ENCODE results near the gene SPDYE16. TPM values are rescaled to one million over a fixed set of nuclear protein-coding genes. Genes with fewer than 3 reads are reported as not detected.
"Not testable (repeated sequence)": the region's sequence is repeated elsewhere in the genome, so short reads cannot be mapped to it uniquely, and the experiment has no call there.

The SPDYE16 gene
- under 0.01 and 0.36 TPM in 2 replicates for total RNA-seq

- not testable (repeated sequence) for H3K79me2 ChIP-seq (ENCODE audit: insufficient read depth, low read length); H3K4me2 ChIP-seq (ENCODE audit: insufficient read depth, low read length); H3K4me1 ChIP-seq (ENCODE audit: insufficient read depth, low read length); H4K20me1 ChIP-seq (ENCODE audit: insufficient read depth, low read length); H3K27ac ChIP-seq (ENCODE audit: low read depth, low read length); H2AFZ ChIP-seq (ENCODE audit: low read length); DNase-seq (ENCODE audit: insufficient read length, low spot score, missing footprints); H3K4me3 ChIP-seq (ENCODE audit: insufficient read depth, low read length); H3K36me3 ChIP-seq (ENCODE audit: insufficient read depth, low read length); H3K9me3 ChIP-seq (ENCODE audit: low read depth, low read length); H3K27me3 ChIP-seq (ENCODE audit: insufficient read depth, low read length)
Measured at GRCh38 chr7:76543197-76543596, at the start of gene SPDYE16. Gene SPDYE16, minus strand, starts transcription at chr7:76543297. Its CDS starts 1,838 bp downstream, at chr7:76541459.

GRCh38 chr7:76592694-76593093 is 49.6 kb upstream of the SPDYE16 start:
- not testable (repeated sequence) for DNase-seq (ENCODE audit: insufficient read length, low spot score, missing footprints); H3K4me2 ChIP-seq (ENCODE audit: insufficient read depth, low read length); H3K36me3 ChIP-seq (ENCODE audit: insufficient read depth, low read length); H3K4me1 ChIP-seq (ENCODE audit: insufficient read depth, low read length); H3K27ac ChIP-seq (ENCODE audit: low read depth, low read length); H4K20me1 ChIP-seq (ENCODE audit: insufficient read depth, low read length); H3K9me3 ChIP-seq (ENCODE audit: low read depth, low read length); H3K27me3 ChIP-seq (ENCODE audit: insufficient read depth, low read length); H3K4me3 ChIP-seq (ENCODE audit: insufficient read depth, low read length); H2AFZ ChIP-seq (ENCODE audit: low read length)
- peaks cover 22% of the 10 kb centered on the region for H3K79me2 ChIP-seq (ENCODE audit: insufficient read depth, low read length)

GRCh38 chr7:76591602-76592304 is 48.7 kb upstream of the SPDYE16 start:
- H3K4me1 ChIP-seq (ENCODE audit: insufficient read depth, low read length), result peaks cover 11% of the 10 kb centered on the region
- H2AFZ ChIP-seq (ENCODE audit: low read length); H3K9me3 ChIP-seq (ENCODE audit: low read depth, low read length); H3K27ac ChIP-seq (ENCODE audit: low read depth, low read length); H4K20me1 ChIP-seq (ENCODE audit: insufficient read depth, low read length); DNase-seq (ENCODE audit: insufficient read length, low spot score, missing footprints); H3K36me3 ChIP-seq (ENCODE audit: insufficient read depth, low read length); H3K4me2 ChIP-seq (ENCODE audit: insufficient read depth, low read length); H3K27me3 ChIP-seq (ENCODE audit: insufficient read depth, low read length); H3K4me3 ChIP-seq (ENCODE audit: insufficient read depth, low read length): not testable (repeated sequence)
- peaks cover 26% of the 10 kb centered on the region for H3K79me2 ChIP-seq (ENCODE audit: insufficient read depth, low read length)

GRCh38 chr7:76591033-76591432 is 47.9 kb upstream of the SPDYE16 start:
- not testable (repeated sequence) for H2AFZ ChIP-seq (ENCODE audit: low read length); DNase-seq (ENCODE audit: insufficient read length, low spot score, missing footprints); H4K20me1 ChIP-seq (ENCODE audit: insufficient read depth, low read length); H3K27ac ChIP-seq (ENCODE audit: low read depth, low read length); H3K4me2 ChIP-seq (ENCODE audit: insufficient read depth, low read length); H3K9me3 ChIP-seq (ENCODE audit: low read depth, low read length); H3K27me3 ChIP-seq (ENCODE audit: insufficient read depth, low read length); H3K4me3 ChIP-seq (ENCODE audit: insufficient read depth, low read length); H3K36me3 ChIP-seq (ENCODE audit: insufficient read depth, low read length)
- H3K4me1 ChIP-seq (ENCODE audit: insufficient read depth, low read length), result peaks cover 12% of the 10 kb centered on the region
- H3K79me2 ChIP-seq (ENCODE audit: insufficient read depth, low read length), result peaks cover 33% of the 10 kb centered on the region

GRCh38 chr7:76588586-76588985 is 45.5 kb upstream of the SPDYE16 start:
- not testable (repeated sequence) for H3K27ac ChIP-seq (ENCODE audit: low read depth, low read length); DNase-seq (ENCODE audit: insufficient read length, low spot score, missing footprints); H3K9me3 ChIP-seq (ENCODE audit: low read depth, low read length); H3K4me3 ChIP-seq (ENCODE audit: insufficient read depth, low read length); H4K20me1 ChIP-seq (ENCODE audit: insufficient read depth, low read length); H3K36me3 ChIP-seq (ENCODE audit: insufficient read depth, low read length); H3K4me2 ChIP-seq (ENCODE audit: insufficient read depth, low read length); H2AFZ ChIP-seq (ENCODE audit: low read length); H3K27me3 ChIP-seq (ENCODE audit: insufficient read depth, low read length)
- H3K4me1 ChIP-seq (ENCODE audit: insufficient read depth, low read length), result peaks cover 19% of the 10 kb centered on the region
- H3K79me2 ChIP-seq (ENCODE audit: insufficient read depth, low read length), result peaks cover 43% of the 10 kb centered on the region

- H3K4me3 ChIP-seq (ENCODE audit: insufficient read depth, low read length), result not testable (repeated sequence)
Measured at GRCh38 chr7:76586585-76587315, 43.7 kb upstream of the SPDYE16 start.

GRCh38 chr7:76583636-76584281 is 40.7 kb upstream of the SPDYE16 start:
- H3K9me3 ChIP-seq (ENCODE audit: low read depth, low read length); H3K27me3 ChIP-seq (ENCODE audit: insufficient read depth, low read length); H4K20me1 ChIP-seq (ENCODE audit: insufficient read depth, low read length); H2AFZ ChIP-seq (ENCODE audit: low read length); DNase-seq (ENCODE audit: insufficient read length, low spot score, missing footprints); H3K4me3 ChIP-seq (ENCODE audit: insufficient read depth, low read length); H3K36me3 ChIP-seq (ENCODE audit: insufficient read depth, low read length): not testable (repeated sequence)
- peaks cover 40% of the 10 kb centered on the region for H3K4me1 ChIP-seq (ENCODE audit: insufficient read depth, low read length)
- peaks cover 24% of the 10 kb centered on the region for H3K79me2 ChIP-seq (ENCODE audit: insufficient read depth, low read length)
- H3K27ac ChIP-seq (ENCODE audit: low read depth, low read length), result peak overlapping the region; percentile 77
- peak overlapping the region; percentile 75 for H3K4me2 ChIP-seq (ENCODE audit: insufficient read depth, low read length)

More at GRCh38 chr7:76586585-76587315, 43.7 kb upstream of the SPDYE16 start:
- H3K27ac ChIP-seq (ENCODE audit: low read depth, low read length); H2AFZ ChIP-seq (ENCODE audit: low read length); H3K9me3 ChIP-seq (ENCODE audit: low read depth, low read length); H3K36me3 ChIP-seq (ENCODE audit: insufficient read depth, low read length); H3K4me2 ChIP-seq (ENCODE audit: insufficient read depth, low read length); H3K27me3 ChIP-seq (ENCODE audit: insufficient read depth, low read length); H4K20me1 ChIP-seq (ENCODE audit: insufficient read depth, low read length); DNase-seq (ENCODE audit: insufficient read length, low spot score, missing footprints): not testable (repeated sequence)
- H3K4me1 ChIP-seq (ENCODE audit: insufficient read depth, low read length), result peaks cover 32% of the 10 kb centered on the region
- peaks cover 34% of the 10 kb centered on the region for H3K79me2 ChIP-seq (ENCODE audit: insufficient read depth, low read length)

- not testable (repeated sequence) for H4K20me1 ChIP-seq (ENCODE audit: insufficient read depth, low read length); H3K27me3 ChIP-seq (ENCODE audit: insufficient read depth, low read length); H3K9me3 ChIP-seq (ENCODE audit: low read depth, low read length); H2AFZ ChIP-seq (ENCODE audit: low read length); H3K4me3 ChIP-seq (ENCODE audit: insufficient read depth, low read length); DNase-seq (ENCODE audit: insufficient read length, low spot score, missing footprints); H3K36me3 ChIP-seq (ENCODE audit: insufficient read depth, low read length)
- Histone ChIP-seq H3K4me2 (ENCODE audit: insufficient read depth, low read length) (peak overlapping the region; percentile 75), H3K79me2 (ENCODE audit: insufficient read depth, low read length) (peaks cover 26% of the 10 kb centered on the region), H3K4me1 (ENCODE audit: insufficient read depth, low read length) (peaks cover 39% of the 10 kb centered on the region), H3K27ac (ENCODE audit: low read depth, low read length) (peak overlapping the region; percentile 77)
Measured at GRCh38 chr7:76582848-76583631, 39.9 kb upstream of the SPDYE16 start.

Data from osteoblast (primary cell).